Ishikawa (cell line): ENCODE measurements around the gene PSD.

Experiments used
- CEBPB ChIP-seq: IDR thresholded peaks from 2 replicates; pipeline ENCODE4 v1.6.1; 2012
- CREB1 ChIP-seq: IDR thresholded peaks from 2 replicates; pipeline ENCODE4 v1.6.1; 2012; ENCODE audit warnings: low read depth
- EGR1 ChIP-seq: IDR thresholded peaks from 2 replicates; pipeline ENCODE4 v1.6.1; 2012
- EP300 ChIP-seq: IDR thresholded peaks from 2 replicates; pipeline ENCODE4 v1.6.1; 2012; ENCODE audit warnings: borderline replicate concordance
- FOXM1 ChIP-seq: IDR thresholded peaks from 2 replicates; pipeline ENCODE4 v1.6.1; 2012; ENCODE audit warnings: low read depth, borderline replicate concordance
- NFIC ChIP-seq: IDR thresholded peaks from 2 replicates; pipeline ENCODE4 v1.6.1; 2012
- RAD21 ChIP-seq: IDR thresholded peaks from 2 replicates; pipeline ENCODE4 v1.6.1; 2012; ENCODE audit warnings: low read depth
- REST ChIP-seq: IDR thresholded peaks from 2 replicates; pipeline ENCODE4 v1.6.1; 2012; ENCODE audit warnings: low read depth, mild to moderate bottlenecking
- TAF1 ChIP-seq: IDR thresholded peaks from 2 replicates; pipeline ENCODE4 v1.6.1; 2012; ENCODE audit warnings: low read depth, mild to moderate bottlenecking
- TCF12 ChIP-seq: IDR thresholded peaks from 2 replicates; pipeline ENCODE4 v1.6.1; 2012; ENCODE audit warnings: low read depth
- TEAD4 ChIP-seq: IDR thresholded peaks from 2 replicates; pipeline ENCODE4 v1.6.1; 2012
- YY1 ChIP-seq: IDR thresholded peaks from 2 replicates; pipeline ENCODE4 v1.6.1; 2012; ENCODE audit warnings: low read depth
- ZBTB7A ChIP-seq: IDR thresholded peaks from 2 replicates; pipeline ENCODE4 v1.6.1; 2012; ENCODE audit warnings: low read depth
- TF ChIP-seq, protein P1 (sequence below): IDR thresholded peaks from 2 replicates; pipeline ENCODE4 v1.6.1; 2012
- TF ChIP-seq, protein P2 (sequence below): IDR thresholded peaks from 2 replicates; pipeline ENCODE4 v1.6.1; 2012

PSD gene

DNA sequence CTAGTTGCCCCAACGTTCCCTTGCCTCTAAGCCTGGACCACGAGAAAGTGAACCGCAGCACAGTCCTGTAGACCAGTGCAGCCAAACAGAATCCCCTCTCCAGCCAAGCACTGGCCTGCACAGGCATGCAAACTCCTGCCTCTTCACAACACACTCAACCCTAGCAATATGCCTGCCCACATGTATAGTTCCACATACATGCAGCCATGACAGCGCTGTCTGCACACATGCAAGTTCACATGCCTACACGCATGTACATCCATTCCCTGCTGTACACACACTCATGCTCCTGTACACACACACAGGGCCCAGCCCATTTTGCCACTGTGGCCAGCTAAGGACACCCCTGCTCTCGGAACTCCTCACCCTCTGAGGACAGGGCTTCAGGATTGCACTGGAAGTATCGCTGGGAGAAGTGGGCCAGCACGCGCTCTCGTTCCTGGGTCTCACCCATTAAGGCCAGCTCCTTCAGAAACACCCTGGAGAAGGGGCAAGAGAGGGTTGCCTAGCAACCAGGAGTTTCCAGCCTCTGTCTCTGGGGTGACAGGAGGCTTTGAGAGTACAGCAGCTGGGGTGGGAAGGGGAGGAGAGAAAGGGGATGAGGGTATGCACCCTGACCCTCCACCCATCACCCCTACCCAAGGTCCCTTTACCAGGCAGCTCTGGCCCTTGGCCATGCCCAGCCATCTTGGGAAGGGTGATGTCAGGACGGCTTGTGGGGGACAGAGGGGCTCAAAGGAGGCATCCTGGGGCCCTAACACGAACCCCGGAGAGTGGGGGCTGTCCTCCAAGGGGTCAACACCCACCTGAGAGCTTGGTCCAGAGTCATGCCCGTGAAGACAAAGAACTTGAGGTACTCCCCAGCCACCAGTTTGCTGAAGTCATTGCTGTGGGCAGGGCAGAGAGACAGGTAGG lies 7.0 kb downstream of the PSD start:
- TF ChIP-seq YY1, result no peak
- TF ChIP-seq TEAD4, result no peak
- TF ChIP-seq CEBPB, result no peak
- TF ChIP-seq REST, result no peak
- TF ChIP-seq RAD21, result no peak
- no peak for TF ChIP-seq EP300
- TF ChIP-seq, protein P1, sequence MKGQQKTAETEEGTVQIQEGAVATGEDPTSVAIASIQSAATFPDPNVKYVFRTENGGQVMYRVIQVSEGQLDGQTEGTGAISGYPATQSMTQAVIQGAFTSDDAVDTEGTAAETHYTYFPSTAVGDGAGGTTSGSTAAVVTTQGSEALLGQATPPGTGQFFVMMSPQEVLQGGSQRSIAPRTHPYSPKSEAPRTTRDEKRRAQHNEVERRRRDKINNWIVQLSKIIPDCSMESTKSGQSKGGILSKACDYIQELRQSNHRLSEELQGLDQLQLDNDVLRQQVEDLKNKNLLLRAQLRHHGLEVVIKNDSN, result no peak
- TF ChIP-seq TAF1, result no peak
- no peak for TF ChIP-seq TCF12
- TF ChIP-seq, protein P2, sequence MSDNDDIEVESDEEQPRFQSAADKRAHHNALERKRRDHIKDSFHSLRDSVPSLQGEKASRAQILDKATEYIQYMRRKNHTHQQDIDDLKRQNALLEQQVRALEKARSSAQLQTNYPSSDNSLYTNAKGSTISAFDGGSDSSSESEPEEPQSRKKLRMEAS, result no peak
- TF ChIP-seq NFIC, result no peak
- no peak for TF ChIP-seq CREB1
- TF ChIP-seq EGR1, result no peak
- TF ChIP-seq ZBTB7A, result no peak
- no peak for TF ChIP-seq FOXM1

DNA sequence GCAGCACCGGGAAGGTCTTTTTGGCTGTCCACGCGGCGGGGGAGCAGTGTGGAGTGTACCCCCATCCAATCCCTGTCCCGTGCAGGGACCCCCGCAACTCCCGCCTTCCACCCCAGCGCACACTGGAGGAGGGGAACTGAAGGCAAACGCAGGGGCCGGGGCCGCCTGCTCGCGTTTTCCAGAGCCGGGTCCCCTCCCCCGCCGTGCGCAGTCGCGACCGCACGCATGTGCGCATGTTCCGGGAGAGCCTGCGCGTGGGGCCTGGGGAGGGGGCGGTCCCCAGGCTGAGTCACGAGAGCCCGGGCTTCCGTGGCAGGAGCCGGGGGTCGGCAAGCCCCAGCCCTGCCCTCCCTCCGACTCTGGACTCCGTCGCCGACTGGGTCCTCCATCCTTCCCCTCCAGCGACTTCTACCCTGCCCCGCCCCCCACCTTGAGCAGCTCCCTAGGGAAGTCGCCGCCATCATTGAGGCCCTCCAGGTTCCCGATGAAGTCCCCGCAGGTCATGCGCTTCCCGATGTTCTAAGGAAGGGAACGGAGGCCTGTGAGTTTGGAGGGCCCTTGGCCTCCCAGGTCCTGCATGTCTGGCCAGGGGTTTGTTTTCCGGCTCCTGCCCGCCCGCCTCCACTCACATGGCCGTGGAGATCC lies 8.0 kb downstream of the PSD start:
- no peak for TF ChIP-seq CEBPB
- TF ChIP-seq YY1, result no peak
- TF ChIP-seq TCF12, result no peak
- TF ChIP-seq ZBTB7A, result no peak
- TF ChIP-seq, protein P2, result no peak
- no peak for TF ChIP-seq NFIC
- TF ChIP-seq FOXM1, result no peak
- TF ChIP-seq, protein P1, result no peak
- no peak for TF ChIP-seq CREB1
- TF ChIP-seq RAD21, result no peak
- no peak for TF ChIP-seq TEAD4
- no peak for TF ChIP-seq EGR1
- TF ChIP-seq TAF1, result no peak
- TF ChIP-seq REST, result no peak
- TF ChIP-seq EP300, result no peak

- TF ChIP-seq REST, result no peak
- TF ChIP-seq, protein P1, result no peak
- TF ChIP-seq EP300, result no peak
- TF ChIP-seq CEBPB, result no peak
- no peak for TF ChIP-seq FOXM1
- TF ChIP-seq NFIC, result no peak
- TF ChIP-seq CREB1, result no peak
- TF ChIP-seq TAF1, result no peak
- no peak for TF ChIP-seq EGR1
- no peak for TF ChIP-seq ZBTB7A
- TF ChIP-seq RAD21, result no peak
- no peak for TF ChIP-seq TEAD4
These were observed 8.8 kb downstream of the PSD start for GRCh38 chr10:102409604-102410428.
